Naive thymus-derived CD4-positive, alpha-beta T cell (primary cell): Measurements from ENCODE around the gene ASIC2. TPM values are rescaled to one million over a fixed set of nuclear protein-coding genes. Genes with fewer than 3 reads are reported as not detected.

Source experiments
- ATAC-seq: fragments of 150-1000 bp; cut with Tn5 transposase; 2 replicates; pipeline ENCODE4 v1.10.0; 2021; ENCODE audit warnings: mild to moderate bottlenecking, moderate library complexity
- CTCF ChIA-PET: fragments of 350-600 bp; sonication (Branson Sonifier 250); formaldehyde crosslinking; loops from one replicate; lab custom pipeline; 2021; ENCODE audit warnings: antibody characterized with exemption; lab: Charles Lee
- POLR2A ChIA-PET: fragments of 350-600 bp; sonication (Branson Sonifier 250); formaldehyde crosslinking; loops from one replicate; lab custom pipeline; 2021; ENCODE audit warnings: antibody characterized with exemption, inconsistent platforms; lab: Charles Lee
- DNase-seq, 9 donors: peaks; one replicate each; pipeline versions ENCODE4 v3.0.0 to v3.0.0-alpha.2; 2020 to 2022; ENCODE audit warnings: mixed read lengths in 1 of 9
- H3K27ac ChIP-seq: one replicate; pipeline ENCODE4 v1.7.0; 2013; ENCODE audit warnings: mild to moderate bottlenecking, low read depth, low read length, moderate library complexity
- H3K27me3 ChIP-seq, 2 donors: one replicate each; pipeline ENCODE4 v1.7.0; 2013; ENCODE audit warnings: low read length in 2 of 2, mild to moderate bottlenecking in 2 of 2, moderate library complexity in 2 of 2; ENCODE audit not compliant: control insufficient read depth in 2 of 2, insufficient read depth in 2 of 2
- H3K36me3 ChIP-seq, 3 experiments: 1 replicate in 2 of 3; 2 replicates in 1 of 3; pipeline ENCODE4 v1.7.0; 2013; ENCODE audit warnings: low read length in 3 of 3, mild to moderate bottlenecking in 3 of 3, moderate library complexity in 1 of 3; ENCODE audit not compliant: insufficient read depth in 3 of 3, control insufficient read depth in 2 of 3
- H3K4me1 ChIP-seq, 2 donors: one replicate each; pipeline ENCODE4 v1.7.0; 2013; ENCODE audit warnings: low read length in 2 of 2, mild to moderate bottlenecking in 2 of 2, moderate library complexity in 1 of 2; ENCODE audit not compliant: control insufficient read depth in 2 of 2, insufficient read depth in 2 of 2
- H3K4me3 ChIP-seq: 2 replicates; pipeline ENCODE4 v1.7.0; 2013; ENCODE audit warnings: mild to moderate bottlenecking, low read length
- H3K9me3 ChIP-seq, 3 experiments: 1 replicate in 2 of 3; 2 replicates in 1 of 3; pipeline ENCODE4 v1.7.0; 2013; ENCODE audit warnings: low read length in 3 of 3; ENCODE audit not compliant: control insufficient read depth in 2 of 3
- H3K27ac Mint-ChIP-seq, 9 donors: one replicate each; pipeline ENCODE4 v1.8.0; 2020 to 2022; ENCODE audit warnings: mixed read lengths in 9 of 9, mild to moderate bottlenecking in 8 of 9, moderate library complexity in 5 of 9, inconsistent platforms in 2 of 9
- H3K27me3 Mint-ChIP-seq, 5 donors: one replicate each; pipeline ENCODE4 v1.8.0; 2021 to 2022; ENCODE audit warnings: mixed read lengths in 5 of 5, mild to moderate bottlenecking in 1 of 5
- H3K36me3 Mint-ChIP-seq, 5 donors: one replicate each; pipeline ENCODE4 v1.8.0; 2020 to 2022; ENCODE audit warnings: mixed read lengths in 5 of 5, mild to moderate bottlenecking in 3 of 5, inconsistent platforms in 1 of 5
- H3K4me1 Mint-ChIP-seq, 7 donors: one replicate each; pipeline ENCODE4 v1.8.0; 2020 to 2022; ENCODE audit warnings: mixed read lengths in 7 of 7, mild to moderate bottlenecking in 3 of 7, inconsistent platforms in 1 of 7
- H3K4me3 Mint-ChIP-seq, 10 donors: one replicate each; pipeline ENCODE4 v1.8.0; 2020 to 2022; ENCODE audit warnings: mild to moderate bottlenecking in 10 of 10, mixed read lengths in 10 of 10, moderate library complexity in 6 of 10, inconsistent platforms in 2 of 10
- H3K9me3 Mint-ChIP-seq, 11 donors: one replicate each; pipeline ENCODE4 v1.8.0; 2020 to 2022; ENCODE audit warnings: mixed read lengths in 11 of 11, mild to moderate bottlenecking in 4 of 11, inconsistent platforms in 1 of 11, moderate library complexity in 1 of 11
- intact Hi-C, 2 donors: fragments of 100-400 bp; cut with micrococcal nuclease; formaldehyde crosslinking; loops; one replicate each; pipeline ENCODE4 v1.15.1; 2023
- polyA plus RNA-seq, 2 donors: library from polyadenylated mRNA; unstranded; fragments of 300-500 nt; fragmentation: Illumina TruSeq; gene quantifications; one replicate each; pipeline ENCODE4 v1.2.3, GENCODE V29; 2021
- total RNA-seq, 6 experiments: library from RNA in 5 of 6; stranded (reverse) in 5 of 6; gene quantifications; 1 replicate in 5 of 6; 2 replicates in 1 of 6; pipeline ENCODE4 v1.2.3 and lab custom pipeline; 2021 to 2026

The ASIC2 gene
- total and polyA plus RNA-seq, 7 experiments from 2014 or later, result not detected

- ATAC-seq, result no peak
- no peaks in the 10 kb centered on the region for H3K36me3 Mint-ChIP-seq
Observed at GRCh38 chr17:33202796-33203495, 90.1 kb downstream of the ASIC2 start.

GRCh38 chr17:33202021-33202420 is 91.1 kb downstream of the ASIC2 start:
- ChIA-PET POLR2A (no interaction called here), CTCF (no interaction called here)
- no peak for DNase-seq
- Mint-ChIP-seq H3K27ac (no peak overlapping the region), H3K36me3 (no peaks in the 10 kb centered on the region), H3K9me3 (no peaks in the 10 kb centered on the region), H3K27me3 (peaks cover 0 to 36% (median 7%) of the 10 kb centered on the region in 5 donors), H3K4me1 (no peaks in the 10 kb centered on the region), H3K4me3 (no peak overlapping the region)
- no peaks in the 10 kb centered on the region for H3K36me3 ChIP-seq
- ATAC-seq, result no peak
- H3K9me3 ChIP-seq, result no peaks in the 10 kb centered on the region
- intact Hi-C loops, result no loop called here
- no peaks in the 10 kb centered on the region for H3K27me3 ChIP-seq
- no peak overlapping the region for H3K4me3 ChIP-seq
- no peak overlapping the region for H3K27ac ChIP-seq
- no peaks in the 10 kb centered on the region for H3K4me1 ChIP-seq

More at GRCh38 chr17:33202796-33203495, 90.1 kb downstream of the ASIC2 start:
- peaks cover 0 to 41% (median 7%) of the 10 kb centered on the region in 5 donors for H3K27me3 Mint-ChIP-seq
- intact Hi-C loops, result no loop called here
- no peaks in the 10 kb centered on the region for H3K9me3 Mint-ChIP-seq
- no peaks in the 10 kb centered on the region for H3K4me1 Mint-ChIP-seq
- Histone ChIP-seq H3K27ac (no peak overlapping the region), H3K36me3 (no peaks in the 10 kb centered on the region), H3K9me3 (no peaks in the 10 kb centered on the region), H3K4me3 (no peak overlapping the region), H3K4me1 (no peaks in the 10 kb centered on the region), H3K27me3 (no peaks in the 10 kb centered on the region)
- H3K27ac Mint-ChIP-seq, result no peak overlapping the region
- DNase-seq, result no peak
- CTCF ChIA-PET, result no interaction called here
- POLR2A ChIA-PET, result no interaction called here
- no peak overlapping the region for H3K4me3 Mint-ChIP-seq

GRCh38 chr17:33201283-33201682 is 91.8 kb downstream of the ASIC2 start:
- ChIA-PET POLR2A (no interaction called here), CTCF (no interaction called here)
- Mint-ChIP-seq H3K4me1 (no peaks in the 10 kb centered on the region), H3K27ac (no peak overlapping the region), H3K36me3 (no peaks in the 10 kb centered on the region), H3K9me3 (no peaks in the 10 kb centered on the region), H3K4me3 (no peak overlapping the region), H3K27me3 (peaks cover 0 to 38% (median 7%) of the 10 kb centered on the region in 5 donors)
- H3K27ac ChIP-seq, result no peak overlapping the region
- ATAC-seq (no peak), DNase-seq (no peak)
- H3K4me3 ChIP-seq, result no peak overlapping the region
- no peaks in the 10 kb centered on the region for H3K27me3 ChIP-seq
- H3K4me1 ChIP-seq, result no peaks in the 10 kb centered on the region
- no peaks in the 10 kb centered on the region for H3K36me3 ChIP-seq
- intact Hi-C loops, result no loop called here
- no peaks in the 10 kb centered on the region for H3K9me3 ChIP-seq

- no peaks in the 10 kb centered on the region for H3K4me1 ChIP-seq
- H3K4me3 Mint-ChIP-seq, result no peak overlapping the region
- peaks cover 0 to 37% (median 9%) of the 10 kb centered on the region in 5 donors for H3K27me3 Mint-ChIP-seq
- H3K9me3 Mint-ChIP-seq, result no peaks in the 10 kb centered on the region
- POLR2A ChIA-PET, result no interaction called here
- no peak overlapping the region for H3K27ac Mint-ChIP-seq
- H3K27ac ChIP-seq, result no peak overlapping the region
- ATAC-seq (no peak), DNase-seq (no peak)
- no peaks in the 10 kb centered on the region for H3K4me1 Mint-ChIP-seq
- no peaks in the 10 kb centered on the region for H3K9me3 ChIP-seq
- no peaks in the 10 kb centered on the region for H3K36me3 ChIP-seq
- CTCF ChIA-PET, result no interaction called here
- intact Hi-C loops, result no loop called here
- no peaks in the 10 kb centered on the region for H3K27me3 ChIP-seq
- H3K36me3 Mint-ChIP-seq, result no peaks in the 10 kb centered on the region
- H3K4me3 ChIP-seq, result no peak overlapping the region
Observed at GRCh38 chr17:33200587-33200986, 92.5 kb downstream of the ASIC2 start.

GRCh38 chr17:33199571-33200510 is 93.3 kb downstream of the ASIC2 start:
- intact Hi-C loops, result no loop called here
- CTCF ChIA-PET, result interaction anchor here (0.7 kb wide), 1 partner anchor 29 kb away, joined by 3 read pairs; no protein-coding TSS in a partner anchor

GRCh38 chr17:33198954-33199353 is 94.1 kb downstream of the ASIC2 start:
- ChIA-PET POLR2A (no interaction called here), CTCF (interaction anchor here (0.7 kb wide), 1 partner anchor 28 kb away, joined by 3 read pairs; no protein-coding TSS in a partner anchor)
- no peaks in the 10 kb centered on the region for H3K4me1 Mint-ChIP-seq
- Histone ChIP-seq H3K36me3 (no peaks in the 10 kb centered on the region), H3K4me3 (no peak overlapping the region), H3K27ac (no peak overlapping the region), H3K27me3 (no peaks in the 10 kb centered on the region), H3K4me1 (no peaks in the 10 kb centered on the region), H3K9me3 (no peaks in the 10 kb centered on the region)
- no peak overlapping the region for H3K27ac Mint-ChIP-seq
- no peak for ATAC-seq
- DNase-seq, result no peak
- H3K9me3 Mint-ChIP-seq, result peaks cover 0 to 4% (median 0%) of the 10 kb centered on the region in 11 donors
- H3K4me3 Mint-ChIP-seq, result no peak overlapping the region
- H3K36me3 Mint-ChIP-seq, result no peaks in the 10 kb centered on the region
- peaks cover 0 to 35% (median 10%) of the 10 kb centered on the region in 5 donors for H3K27me3 Mint-ChIP-seq
- intact Hi-C loops, result no loop called here

More at GRCh38 chr17:33199571-33200510, 93.3 kb downstream of the ASIC2 start:
- no peak overlapping the region for H3K27ac ChIP-seq
- Mint-ChIP-seq H3K9me3 (no peaks in the 10 kb centered on the region), H3K27me3 (peaks cover 0 to 35% (median 9%) of the 10 kb centered on the region in 5 donors), H3K27ac (no peak overlapping the region), H3K36me3 (no peaks in the 10 kb centered on the region), H3K4me1 (no peaks in the 10 kb centered on the region), H3K4me3 (no peak overlapping the region)
- H3K27me3 ChIP-seq, result no peaks in the 10 kb centered on the region
- H3K36me3 ChIP-seq, result no peaks in the 10 kb centered on the region
- no peaks in the 10 kb centered on the region for H3K4me1 ChIP-seq
- ATAC-seq (no peak), DNase-seq (no peak)
- POLR2A ChIA-PET, result no interaction called here
- no peak overlapping the region for H3K4me3 ChIP-seq
- H3K9me3 ChIP-seq, result no peaks in the 10 kb centered on the region
